ENCODE results near the gene GABRG3.
"Not testable (repeated sequence)": the region's sequence is repeated elsewhere in the genome, so short reads cannot be mapped to it uniquely, and the experiment has no call there.

GABRG3 gene

DNA sequence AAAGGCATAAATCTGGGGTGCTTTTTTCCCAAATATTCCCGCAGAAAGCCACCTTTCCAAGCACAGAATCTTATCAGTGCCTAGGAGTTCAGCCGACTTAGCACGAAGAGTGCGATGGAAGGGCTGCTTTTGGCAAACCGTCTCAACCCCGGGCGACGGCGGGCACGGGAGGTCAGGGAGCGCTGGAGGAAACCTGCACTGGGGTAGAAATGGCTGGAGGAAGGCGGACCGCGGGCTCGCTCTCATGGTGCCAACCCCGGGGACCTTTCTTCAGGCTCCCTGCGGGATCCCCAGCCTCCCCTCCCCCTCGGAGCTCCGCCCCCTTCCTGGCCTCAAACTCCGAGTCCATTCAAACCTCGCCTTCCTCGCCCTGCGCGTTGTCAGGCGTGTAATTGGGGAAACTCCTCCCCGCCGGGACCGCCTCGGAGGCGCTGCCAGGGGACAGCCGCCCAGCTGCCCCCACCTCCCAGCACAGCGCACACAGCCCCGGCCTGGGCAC lies at the start of gene GABRG3:
GABRG3 (plus strand) TSS at position 470 of the 499 bp plus-strand sequence.
- no peak for DNase-seq

DNA sequence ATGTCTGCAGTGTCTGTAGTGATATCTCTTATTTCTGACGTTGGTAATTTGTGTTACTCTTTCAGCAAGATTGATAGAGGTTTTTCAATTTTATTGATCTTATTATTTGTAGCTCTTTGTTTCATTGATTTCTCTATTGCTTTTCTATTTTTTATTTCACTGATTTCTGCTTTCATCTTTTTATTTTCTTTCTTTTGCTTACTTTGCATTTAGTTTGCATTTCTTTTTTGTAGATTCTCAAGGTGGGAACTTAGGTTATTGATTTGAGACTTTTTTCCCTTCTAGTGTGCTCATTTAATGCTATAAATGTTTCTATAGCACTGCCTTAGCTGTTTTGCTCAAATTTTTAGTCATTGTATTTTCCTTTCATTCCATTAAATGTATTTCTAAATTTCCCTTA lies 49.5 kb upstream of the GABRG3 start:
- DNase-seq: no peak

DNA sequence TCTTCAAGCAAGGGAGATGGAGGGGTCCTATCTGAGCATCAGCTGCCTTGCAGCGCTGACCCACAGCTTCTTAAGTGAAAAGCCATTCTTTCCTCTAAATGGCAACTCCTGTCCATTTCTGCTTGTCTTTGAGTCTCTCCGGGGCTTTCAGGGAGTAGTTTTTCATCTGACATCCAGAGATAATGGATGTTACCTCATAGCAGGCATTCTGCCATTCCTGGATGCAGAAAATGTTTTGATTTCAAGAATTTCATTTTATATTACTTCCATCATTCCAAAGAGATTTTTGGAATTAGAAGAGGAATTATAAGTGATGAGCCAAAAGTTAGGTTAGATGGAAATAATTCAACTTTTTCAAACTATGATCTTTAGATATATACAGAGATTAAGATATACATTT lies 44.9 kb upstream of the GABRG3 start:
- no peak for DNase-seq

DNA sequence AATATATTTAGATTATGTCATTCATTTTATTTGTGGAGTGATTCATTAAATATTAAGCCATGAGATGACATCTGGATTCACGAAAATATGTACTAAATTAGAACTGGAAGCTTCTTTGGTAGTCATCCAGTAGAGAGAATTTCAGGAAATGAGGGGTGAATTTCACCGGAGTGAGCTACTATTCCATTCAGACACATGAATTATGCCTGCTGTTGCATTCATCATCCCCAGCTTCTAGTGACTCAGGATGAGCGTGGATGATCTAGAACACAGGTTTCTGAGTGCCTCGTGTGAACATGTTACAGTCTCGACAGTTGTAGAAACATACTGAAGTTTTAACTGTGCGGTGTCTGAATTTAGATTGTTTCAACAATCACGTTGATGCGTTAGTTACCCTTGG lies 42.9 kb upstream of the GABRG3 start:
- no peak for DNase-seq

DNA sequence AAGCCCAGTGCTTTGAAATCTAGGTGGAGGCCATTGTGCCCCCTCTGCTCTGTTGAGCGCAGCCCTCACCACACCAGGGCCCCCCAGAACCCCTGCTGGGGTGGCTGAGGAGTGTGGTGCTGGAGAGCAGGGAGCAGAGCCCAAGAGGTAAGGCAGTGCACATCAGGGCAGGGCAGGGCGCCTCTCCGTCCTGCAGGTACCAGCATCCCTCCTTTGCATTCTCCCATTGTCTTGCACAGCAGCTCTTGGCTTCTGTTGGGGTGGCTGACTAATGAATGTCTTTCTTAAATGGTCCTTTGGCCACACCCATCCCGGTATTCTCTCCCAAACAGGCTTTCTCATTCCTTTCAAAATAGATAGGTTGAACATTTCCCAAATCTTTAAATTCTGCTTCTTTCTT lies 41.4 kb upstream of the GABRG3 start:
- DNase-seq: no peak

DNA sequence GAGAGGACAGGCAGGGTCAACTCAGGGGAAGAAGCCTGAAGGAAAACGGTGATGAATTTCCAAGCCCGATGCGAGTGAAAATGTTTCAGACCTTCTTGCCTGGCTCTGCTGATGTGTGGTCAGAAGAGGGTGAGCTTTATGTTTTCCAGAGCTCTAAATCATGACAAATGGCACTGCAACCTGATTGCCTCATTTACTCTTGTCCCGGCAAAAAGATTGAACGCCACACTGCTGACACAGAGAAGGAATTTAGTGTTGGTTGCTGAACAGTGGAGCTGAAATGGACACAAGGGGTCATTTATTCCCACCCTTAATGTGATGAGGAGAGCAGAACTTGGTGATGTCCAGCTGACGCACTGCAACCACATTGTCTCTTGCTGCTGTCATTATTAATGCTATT lies 36.1 kb upstream of the GABRG3 start:
- no peak for DNase-seq

DNA sequence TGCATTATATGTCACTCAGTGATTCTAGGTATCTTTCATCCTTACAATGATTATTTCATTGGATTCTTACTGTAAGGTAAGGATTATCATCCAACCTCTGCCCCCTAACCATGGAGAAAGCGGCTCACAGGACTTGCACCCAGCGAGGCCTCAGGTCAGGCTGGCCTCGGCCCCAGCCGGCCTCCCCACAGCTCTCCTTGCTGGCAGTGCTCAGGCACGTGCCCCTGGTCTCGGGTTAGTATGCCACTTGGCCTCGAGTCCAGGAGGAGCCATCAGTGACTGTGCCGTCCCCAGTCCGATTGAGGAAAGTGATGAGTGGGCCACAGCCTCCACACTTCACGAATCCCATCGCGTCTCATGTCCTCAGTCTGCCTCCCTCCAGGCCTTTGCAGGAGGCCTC lies 35.7 kb upstream of the GABRG3 start:
- no peak for DNase-seq

DNA sequence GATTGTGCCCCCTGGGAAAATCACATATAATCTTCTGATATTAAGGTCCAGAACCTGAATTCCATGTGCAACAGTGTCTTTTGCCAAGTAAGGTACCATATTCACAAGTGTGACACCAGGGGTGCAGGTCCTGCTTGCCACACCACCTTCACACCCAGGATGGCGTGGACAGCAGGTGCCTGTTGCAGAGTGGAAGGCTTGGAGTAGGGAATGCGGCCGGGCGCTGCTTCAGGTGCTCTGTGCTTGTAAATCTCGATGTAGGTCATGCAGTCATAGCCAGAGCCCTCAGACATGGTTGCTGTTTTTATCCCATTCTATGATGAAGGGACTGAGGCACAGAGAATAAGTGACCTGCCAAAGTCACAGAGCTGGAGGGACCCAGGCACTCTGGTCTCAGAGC lies 34.5 kb upstream of the GABRG3 start:
- DNase-seq: no peak

DNA sequence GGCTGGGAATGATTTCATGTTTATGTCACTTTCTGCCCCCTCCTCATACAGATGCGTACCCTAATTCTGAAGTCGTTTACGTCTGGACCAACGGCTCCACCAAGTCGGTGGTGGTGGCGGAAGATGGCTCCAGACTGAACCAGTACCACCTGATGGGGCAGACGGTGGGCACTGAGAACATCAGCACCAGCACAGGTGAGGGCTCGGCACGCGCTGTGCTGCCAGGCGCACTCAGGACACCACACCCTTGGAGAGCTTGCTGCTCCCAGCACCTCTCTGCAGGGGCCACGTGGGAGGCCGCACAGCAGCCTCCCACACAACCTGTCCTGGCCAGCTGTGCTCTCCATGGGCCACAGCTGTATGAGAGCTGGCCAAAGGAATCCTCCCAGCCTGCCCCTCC lies 33.8 kb upstream of the GABRG3 start:
- no peak for DNase-seq

DNA sequence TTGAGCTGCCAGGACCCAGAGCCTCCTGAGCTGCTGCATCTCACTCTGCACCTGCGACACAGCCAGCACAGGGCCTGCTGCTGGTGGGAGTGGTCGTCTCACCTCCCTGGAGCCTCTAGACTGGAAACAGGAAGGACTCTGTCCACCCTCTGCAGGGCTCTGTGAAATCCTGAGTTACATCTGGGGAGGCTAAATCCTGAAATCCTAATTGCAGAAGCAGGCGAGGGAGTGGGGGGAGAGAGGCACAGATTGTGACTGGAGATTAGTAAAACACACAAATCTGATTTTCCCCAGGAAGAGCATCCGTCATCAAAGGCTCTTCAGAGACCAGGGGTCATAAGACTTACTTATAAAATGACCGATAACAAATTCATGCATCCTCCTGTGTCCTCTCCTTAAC lies 31.6 kb upstream of the GABRG3 start:
- DNase-seq: no peak

DNA sequence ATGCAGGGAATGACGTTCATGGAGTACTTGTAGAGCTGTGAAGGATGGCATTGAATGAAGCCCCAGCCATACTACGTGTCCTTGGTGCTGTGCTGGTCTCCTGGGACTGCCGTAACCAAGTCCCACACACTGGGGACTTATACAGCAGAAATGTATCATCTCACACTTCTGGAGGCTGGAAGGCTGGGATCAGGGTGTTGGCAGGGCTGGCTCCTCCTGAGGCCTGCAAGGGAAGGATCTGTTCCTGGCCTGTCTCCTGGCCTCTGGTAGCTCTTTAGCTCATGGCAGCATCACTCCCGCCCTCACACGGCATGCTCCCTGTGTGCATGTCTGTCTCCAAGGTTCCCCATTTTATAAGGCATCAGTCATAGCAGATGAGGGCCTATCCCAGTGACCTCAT lies 29.5 kb upstream of the GABRG3 start:
- no peak for DNase-seq

DNA sequence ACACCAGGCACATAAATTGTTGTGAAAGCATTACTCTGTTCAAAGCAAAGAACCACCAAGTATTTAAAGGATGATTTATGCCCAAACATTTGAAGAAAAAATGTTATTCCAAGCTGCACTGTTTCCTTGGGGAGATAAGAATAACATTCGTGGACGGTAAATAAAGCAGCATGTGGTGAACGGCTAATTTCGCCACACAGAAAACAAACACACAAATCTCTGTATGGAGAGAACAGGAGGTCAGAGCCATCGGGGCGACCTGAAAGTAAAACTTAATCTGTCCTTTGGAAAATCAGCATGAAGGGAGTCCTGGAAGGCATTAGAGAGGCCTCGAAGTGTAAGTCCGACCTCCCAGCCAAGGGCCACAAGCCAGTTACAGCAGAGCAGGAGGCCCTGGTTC lies 27.1 kb upstream of the GABRG3 start:
- DNase-seq: no peak

DNA sequence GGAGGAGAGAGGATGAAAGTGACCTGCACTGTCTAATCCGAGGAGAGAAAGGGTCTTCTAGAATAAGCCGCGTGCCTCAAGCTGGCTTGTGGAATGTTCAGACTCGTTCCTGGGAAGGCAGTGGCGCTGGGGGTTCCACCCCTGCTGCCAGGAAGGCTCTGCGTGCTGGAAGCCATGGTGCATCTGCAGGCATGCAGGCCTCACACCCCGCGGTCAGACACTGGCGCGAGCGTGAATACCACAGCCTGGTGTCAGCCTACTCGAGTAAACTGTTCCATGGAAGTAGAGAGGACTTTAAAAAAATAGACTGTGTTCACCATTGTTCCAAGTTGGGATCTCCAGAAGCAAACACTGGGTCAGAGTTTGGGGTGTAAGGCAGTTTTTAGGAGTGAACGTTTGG lies 25.9 kb upstream of the GABRG3 start:
- DNase-seq: no peak

DNA sequence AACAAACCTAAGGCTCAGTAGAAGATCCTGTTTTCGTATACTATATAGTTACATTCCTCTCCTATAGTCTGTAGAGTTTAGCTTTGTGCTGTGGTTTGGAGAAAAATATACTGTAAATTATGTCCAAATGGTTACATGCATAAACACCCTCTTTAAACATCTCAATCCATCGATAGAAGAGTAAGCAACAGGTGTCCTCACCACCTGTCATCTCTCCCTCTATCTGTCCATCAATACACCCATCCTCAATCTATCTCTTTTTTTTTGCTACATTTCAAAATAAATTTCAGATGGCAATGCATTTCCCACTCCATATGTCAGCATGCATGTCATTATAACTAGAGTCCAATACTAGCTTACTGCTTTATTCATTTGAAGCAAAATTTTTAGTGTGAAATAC lies 21.0 kb upstream of the GABRG3 start:
- DNase-seq: no peak

DNA sequence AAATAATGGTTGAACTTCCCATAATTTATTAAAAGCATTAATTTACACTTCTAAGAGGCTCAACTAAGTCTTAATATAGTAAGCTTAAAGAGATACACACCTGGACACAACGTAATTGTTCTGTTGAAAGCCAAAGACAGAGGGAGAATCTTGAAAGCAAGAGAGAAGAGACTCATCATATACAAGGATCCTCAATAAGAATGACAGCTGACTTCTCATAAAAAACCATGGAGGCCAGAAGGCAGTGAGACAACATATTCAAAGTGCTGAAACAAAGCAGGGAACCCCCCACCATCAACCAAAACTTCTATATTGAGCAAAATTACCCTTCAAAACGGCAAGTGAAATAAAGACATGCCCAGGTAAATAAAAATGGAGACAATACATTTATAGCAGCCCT lies 16.6 kb upstream of the GABRG3 start:
- DNase-seq: no peak

DNA sequence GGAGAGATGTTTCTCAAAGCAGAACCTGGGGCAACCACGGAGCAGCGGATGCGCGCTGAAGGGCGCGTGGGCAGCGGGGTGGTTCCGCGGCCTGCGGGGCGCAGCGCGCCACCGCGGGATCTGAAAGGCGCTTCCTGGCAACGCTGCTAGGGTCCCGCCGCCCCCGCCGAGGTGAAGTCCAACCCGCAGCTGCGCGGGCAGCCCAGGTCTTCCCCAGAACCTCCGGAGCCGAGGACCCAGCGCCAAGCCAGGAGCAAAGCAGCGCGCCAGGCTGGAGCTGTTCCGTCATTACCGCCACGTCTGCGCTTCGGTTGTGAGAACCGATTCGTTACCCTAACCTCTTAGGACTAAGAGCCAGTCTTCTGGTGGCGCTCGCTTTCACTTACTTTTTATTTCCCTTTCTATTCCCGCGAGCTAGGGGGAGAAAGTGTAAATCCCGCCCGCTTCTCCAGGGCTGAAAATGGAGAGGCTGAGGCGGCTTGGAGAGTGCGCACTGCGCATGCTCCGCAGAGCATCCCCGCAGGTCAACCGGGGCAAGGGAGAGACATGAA lies 3.2 kb upstream of the GABRG3 start:
- DNase-seq: no peak

DNA sequence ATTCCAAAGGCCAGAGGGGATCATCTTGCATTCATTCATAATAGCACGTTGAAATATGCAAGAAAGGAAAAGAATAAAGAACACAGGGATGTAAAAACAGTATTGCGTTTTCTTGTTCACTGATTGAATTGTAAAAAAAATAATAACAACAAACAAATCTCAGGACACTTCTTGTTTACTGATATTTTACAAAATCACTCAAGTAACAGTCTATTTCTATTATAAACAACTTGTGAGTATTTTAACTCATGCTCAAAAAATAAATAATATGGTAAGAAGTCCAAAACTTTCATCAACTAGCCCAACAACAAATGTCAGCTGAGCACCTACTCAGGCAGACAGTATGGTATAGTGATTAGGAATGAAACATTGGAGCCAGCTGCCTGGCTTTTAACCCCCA lies 2.2 kb upstream of the GABRG3 start:
- DNase-seq: no peak

DNA sequence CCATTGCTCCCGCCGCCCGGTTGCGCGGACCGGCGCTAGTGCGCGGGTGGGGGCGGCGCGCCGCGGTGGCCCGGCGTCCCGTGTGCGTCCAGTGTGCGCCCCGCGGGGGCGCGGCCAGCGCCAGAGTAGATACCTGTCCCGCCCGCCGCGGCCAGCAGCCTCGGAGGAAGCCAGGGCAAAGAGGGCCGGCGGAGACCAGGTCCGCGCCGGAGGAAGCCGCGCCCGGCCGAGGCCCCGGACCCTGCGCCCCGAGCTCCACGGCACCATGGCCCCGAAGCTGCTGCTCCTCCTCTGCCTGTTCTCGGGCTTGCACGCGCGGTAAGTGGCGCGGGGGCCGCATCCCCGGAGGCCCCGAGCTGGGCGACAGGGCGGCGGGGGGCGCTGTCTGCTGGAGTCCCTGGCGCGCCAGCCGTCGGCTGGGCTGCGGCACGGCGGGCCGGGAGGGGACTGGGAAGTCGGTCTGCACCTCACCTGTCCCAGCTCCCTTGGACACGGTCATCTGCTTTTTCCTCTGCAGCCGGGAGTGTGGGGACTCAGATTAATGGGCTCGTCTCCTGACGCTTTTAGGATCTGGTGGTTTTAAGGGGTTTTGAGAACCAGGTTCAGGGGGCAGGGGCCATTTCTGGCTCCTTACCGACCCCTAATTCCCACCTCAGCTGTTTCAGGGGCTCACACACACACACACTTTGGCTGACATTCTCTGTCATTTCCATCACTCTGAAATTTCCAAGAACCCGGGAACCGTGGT lies 464 bp downstream of the GABRG3 start:
- no peak for DNase-seq

DNA sequence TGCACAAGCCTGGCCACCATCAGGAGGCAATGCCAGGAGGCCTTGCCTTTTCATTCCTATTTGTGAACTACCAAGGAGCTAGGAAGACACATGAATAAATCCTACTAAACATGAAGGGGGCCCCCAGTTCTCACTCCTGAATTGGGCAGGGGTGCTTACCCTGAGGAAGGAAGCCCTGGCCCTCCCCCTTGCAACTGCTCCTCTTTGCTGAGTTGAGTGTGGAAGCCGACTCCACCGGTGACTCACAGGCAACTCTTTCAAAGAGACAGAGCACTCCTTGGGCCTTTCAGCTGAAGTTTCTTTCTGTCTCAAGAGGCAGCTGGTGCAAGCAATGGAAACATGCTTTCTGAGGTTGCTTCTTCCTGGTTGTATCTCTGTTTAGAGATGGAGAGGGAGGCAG lies 1.7 kb downstream of the GABRG3 start:
- DNase-seq: no peak

DNA sequence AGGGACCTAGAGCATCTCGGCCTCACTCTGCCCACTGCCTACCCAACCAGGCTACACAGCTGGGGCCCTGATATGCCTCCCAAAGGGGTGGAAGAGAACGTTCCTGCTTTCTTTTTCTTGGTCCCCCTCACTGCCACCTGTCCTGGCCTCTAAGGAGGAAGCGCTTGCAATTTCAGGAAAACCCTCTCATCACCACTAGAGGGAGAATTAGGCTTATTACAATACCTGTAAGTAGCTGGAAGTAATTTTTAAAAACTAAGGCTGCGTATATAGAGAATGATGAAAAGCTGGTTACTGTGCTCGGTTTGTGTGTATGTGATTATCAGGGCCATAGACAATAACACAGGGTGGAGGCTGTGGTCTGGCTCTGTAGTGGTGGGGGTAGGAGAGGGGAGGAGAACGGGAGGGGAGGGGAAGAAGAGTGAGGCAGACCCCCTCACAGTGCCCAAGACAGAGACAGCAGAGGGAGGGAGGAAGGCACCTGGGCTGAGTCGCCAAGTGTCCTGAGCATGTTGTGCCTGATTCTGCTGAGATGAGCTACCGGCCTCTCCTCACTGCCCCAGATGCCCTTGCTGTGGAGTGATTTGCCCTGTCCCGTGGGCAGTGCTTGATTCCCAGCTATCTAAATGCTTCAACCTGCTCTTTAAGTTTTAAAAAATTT lies 3.3 kb downstream of the GABRG3 start:
- DNase-seq: no peak

DNA sequence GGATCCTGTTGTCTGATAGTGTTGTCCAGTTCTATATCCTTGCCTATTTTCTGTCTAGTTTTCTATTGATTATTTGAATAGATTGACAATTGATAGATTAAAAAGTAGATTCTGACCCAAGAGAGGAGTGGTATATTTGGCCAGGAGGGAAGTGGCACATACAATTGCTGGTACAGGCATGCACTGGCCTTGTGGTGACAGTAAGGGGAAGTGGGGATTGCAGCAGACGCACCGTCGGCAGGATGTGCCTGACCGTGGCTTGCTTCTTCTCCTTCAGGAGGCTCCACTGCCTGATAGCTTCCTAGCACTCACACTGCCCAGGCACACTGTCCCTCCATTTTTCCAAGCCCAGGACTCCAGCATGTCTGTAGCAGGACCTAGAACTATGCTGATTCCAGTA lies 10.5 kb downstream of the GABRG3 start:
- DNase-seq: no peak

DNA sequence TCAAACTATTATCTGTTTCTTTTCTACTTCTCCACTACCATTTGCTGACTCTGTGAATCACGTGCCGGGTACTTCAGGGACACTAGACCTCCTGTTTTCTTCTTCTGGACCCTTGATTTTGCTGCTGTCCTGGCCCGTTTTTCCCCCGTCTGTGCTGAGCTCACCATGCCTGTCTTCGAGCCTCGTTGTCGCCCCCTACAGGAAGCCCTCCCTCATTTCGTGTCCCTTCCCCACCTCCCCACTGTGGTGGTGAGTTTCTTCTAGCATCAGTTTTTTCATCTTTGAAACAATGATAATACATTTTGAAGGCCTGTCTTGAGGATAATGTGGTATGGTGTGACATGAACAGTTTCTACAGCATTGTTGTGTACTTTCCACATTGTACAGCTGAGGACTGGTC lies 12.8 kb downstream of the GABRG3 start:
- no peak for DNase-seq

DNA sequence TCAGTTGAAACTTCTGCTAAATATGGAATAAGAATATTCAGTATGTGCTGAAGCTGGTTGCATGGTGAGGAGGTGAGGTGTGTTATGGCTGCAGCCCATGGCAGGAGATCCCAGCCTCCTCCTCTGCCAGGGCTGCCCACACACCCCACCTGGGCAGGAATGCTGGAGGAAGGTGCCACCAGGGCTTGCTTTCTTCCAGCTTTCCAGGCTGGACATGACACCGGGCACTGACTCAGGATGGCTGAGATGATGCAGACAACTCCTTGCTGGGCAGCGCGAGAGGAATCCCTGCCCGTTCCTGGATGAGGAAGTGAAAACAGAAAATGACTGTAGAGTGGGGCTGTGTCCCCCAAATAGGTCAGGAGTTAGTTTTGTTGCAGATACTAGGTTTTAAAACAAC lies 14.1 kb downstream of the GABRG3 start:
- DNase-seq: no peak

DNA sequence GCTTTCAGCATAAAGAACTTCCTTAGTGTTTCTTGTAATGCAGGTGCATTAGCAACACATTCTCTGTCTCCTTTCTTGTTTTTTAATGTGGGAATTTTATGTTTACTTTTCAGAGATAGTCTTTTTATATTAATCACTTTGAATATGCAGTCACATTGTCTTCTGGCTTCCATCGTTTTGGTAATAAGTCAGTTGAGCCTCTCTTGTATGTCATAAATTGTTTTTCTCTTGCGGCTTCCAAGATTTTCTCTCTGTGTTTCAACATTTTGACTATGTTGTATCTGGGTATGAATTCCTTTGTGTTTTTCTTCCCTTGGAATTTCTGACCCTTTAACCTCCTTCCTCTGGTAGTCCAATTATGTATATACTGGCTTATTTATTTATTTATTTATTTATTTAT lies 25.3 kb downstream of the GABRG3 start:
- DNase-seq: no peak

DNA sequence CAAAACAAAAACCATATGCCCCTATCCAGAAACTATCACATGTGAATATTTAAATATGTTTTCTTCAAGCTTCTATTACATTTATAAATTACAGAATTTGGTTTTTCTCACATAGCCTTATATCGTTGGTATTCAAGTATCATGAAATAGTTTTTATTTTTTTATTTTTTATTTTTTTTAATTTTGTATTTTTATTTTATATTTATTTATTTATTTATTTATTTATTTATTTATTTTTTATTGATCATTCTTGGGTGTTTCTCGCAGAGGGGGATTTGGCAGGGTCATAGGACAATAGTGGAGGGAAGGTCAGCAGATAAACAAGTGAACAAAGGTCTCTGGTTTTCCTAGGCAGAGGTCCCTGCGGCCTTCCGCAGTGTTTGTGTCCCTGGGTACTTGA lies 32.0 kb downstream of the GABRG3 start:
- DNase-seq: not testable (repeated sequence)
